GM04504 (cell line): Measurements from ENCODE around the gene IQCH.
"Not testable (repeated sequence)": the region's sequence is repeated elsewhere in the genome, so short reads cannot be mapped to it uniquely, and the experiment has no call there.

Experiments
- DNase-seq: peaks from one replicate; pipeline ENCODE4 v3.0.0-alpha.2; 2012; ENCODE audit warnings: low read depth

Gene IQCH

GRCh38 chr15:67453703-67454102 lies 199.1 kb downstream of the IQCH start:
- DNase-seq: not testable (repeated sequence)

- no peak for DNase-seq
These were observed 202.3 kb downstream of the IQCH start for GRCh38 chr15:67456677-67457529.

GRCh38 chr15:67458331-67459029 lies 203.9 kb downstream of the IQCH start:
- DNase-seq: no peak

- DNase-seq: no peak
These were observed 205.9 kb downstream of the IQCH start for GRCh38 chr15:67460521-67460920.

DNA sequence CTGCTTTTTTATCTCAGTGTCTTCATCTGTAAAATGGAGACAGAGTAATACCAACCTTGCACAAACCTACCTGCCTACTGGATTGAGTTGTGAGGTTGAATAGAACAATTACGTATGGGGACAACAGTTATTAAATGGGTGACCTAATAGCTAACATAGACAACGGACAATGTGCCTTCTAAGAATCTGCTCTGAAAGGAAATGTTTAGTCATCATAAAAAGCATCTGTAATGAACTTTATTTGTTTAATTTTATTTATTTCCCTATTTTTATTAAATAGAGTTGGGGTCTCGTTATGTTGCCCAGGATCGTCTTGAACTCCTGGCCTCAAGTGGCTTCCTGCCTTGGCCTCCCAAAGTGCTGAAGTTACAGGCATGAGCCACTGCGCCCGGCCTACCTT lies 207.1 kb downstream of the IQCH start:
- DNase-seq: no peak

DNA sequence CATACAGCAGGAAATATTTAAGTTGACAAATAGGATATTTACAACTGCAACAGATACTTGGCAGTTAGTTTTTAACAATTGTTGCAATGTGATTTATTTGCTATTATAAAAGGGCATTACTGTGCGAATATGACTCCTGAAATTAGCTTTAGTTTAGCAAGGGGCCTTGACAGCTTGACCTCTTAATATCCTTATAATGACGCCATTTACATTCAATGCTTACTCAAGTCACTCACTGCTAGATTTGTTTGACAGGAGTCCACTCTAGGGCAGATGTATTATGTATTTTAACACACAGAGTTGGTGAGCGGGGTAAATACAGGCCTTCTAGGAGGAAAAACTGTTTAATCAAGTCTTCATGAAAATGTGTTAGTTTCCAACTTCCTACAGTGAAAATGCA lies 208.3 kb downstream of the IQCH start:
- no peak for DNase-seq

DNA sequence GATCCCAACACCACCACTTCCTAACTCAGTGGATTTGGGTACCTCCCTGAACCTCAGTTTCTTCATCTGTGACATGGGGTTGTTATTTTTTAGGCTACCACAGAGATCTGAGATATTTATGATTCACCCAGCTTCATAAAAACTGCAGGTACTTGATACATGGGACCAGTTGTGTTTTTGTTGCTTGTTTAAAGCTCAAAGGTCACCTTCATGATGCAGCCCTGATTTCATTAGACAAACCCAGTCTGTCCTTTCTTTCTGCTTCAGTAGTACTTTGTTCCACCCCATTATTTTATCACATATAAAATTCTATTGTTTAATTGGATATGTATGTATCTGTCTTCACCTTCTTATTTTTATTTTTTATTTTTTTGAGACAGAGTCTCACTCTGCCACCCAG lies 208.9 kb downstream of the IQCH start:
- DNase-seq: no peak

- DNase-seq: no peak
These were observed 210.8 kb downstream of the IQCH start for GRCh38 chr15:67465196-67465952.

GRCh38 chr15:67468416-67468815 lies 213.8 kb downstream of the IQCH start:
- no peak for DNase-seq

GRCh38 chr15:67469680-67470079 lies 215.1 kb downstream of the IQCH start:
- no peak for DNase-seq

DNA sequence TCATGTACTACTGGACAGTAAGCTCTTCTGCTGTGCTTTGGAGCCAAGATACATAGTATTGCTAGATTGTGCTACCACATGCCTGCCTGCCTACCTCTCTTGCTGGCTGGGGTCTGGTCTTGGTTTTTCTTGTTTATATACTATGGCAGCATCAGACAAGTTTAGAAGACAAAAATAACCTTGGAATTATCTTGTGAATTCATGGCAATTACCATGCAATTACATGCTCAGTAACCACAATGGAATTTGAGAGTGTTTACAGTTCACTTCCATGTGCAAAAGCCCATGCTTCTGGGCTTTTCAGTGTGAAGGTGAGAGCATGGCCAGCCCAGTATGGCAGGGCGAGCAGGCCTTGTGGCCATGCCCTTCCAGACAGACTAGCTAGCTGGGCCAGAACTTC lies 218.4 kb downstream of the IQCH start:
- DNase-seq: no peak

GRCh38 chr15:67474405-67475110 lies 220.0 kb downstream of the IQCH start:
- no peak for DNase-seq

DNA sequence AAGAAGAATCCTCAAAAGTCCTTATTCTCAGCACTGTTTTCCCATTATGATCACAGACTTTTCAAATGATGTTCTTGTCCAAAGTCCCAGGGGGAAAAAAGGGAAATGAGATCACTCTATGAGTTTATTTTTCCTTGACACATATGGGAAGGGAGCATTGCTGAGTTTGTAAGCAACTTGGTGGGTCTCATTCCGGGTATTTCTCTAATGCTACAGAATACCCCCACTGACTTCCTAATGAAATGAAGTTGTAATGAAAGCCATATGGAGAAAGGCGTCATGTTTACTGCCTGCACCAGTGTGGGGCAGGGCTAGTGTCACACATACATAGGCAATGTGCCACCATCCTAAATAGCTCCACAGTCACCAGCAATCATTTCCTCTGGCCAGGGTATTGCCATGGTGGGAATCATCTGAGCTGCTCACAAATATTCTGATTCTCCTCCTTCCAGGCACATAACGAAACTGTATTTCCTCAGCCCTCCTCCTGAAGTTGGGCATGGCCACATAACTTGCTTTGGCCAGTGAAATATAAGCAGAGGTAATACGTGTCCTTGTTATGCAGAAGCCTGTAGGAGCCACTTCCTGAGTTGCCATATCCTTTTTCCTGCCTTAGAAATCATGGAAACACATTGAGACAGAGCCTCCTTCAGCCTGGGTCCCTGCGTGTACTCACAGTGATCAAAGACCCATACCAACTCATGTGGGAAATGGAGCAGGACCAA lies 225.4 kb downstream of the IQCH start:
- no peak for DNase-seq

GRCh38 chr15:67480741-67481140 lies 226.2 kb downstream of the IQCH start:
- no peak for DNase-seq

DNA sequence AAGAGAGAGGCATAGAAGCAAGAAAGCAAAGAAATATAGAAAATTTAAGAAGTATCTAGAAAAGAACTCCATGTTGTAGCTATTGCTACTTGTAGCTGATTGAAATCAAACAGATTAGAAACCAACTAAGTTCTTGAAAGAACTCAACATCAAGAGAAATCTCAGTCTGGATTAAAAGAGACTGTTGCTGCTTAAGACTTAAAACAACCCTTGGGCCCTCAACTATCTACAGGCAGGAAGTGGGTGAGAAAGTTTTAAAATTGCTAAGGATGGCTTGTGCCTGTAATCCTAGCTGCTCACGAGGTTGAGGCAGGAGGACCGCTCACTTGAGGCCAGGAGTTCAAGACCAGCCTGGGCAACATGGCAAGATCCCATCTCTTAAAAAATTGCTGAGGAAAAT lies 227.1 kb downstream of the IQCH start:
- DNase-seq: no peak

GRCh38 chr15:67495585-67495984 lies 241.0 kb downstream of the IQCH start:
- no peak for DNase-seq

DNA sequence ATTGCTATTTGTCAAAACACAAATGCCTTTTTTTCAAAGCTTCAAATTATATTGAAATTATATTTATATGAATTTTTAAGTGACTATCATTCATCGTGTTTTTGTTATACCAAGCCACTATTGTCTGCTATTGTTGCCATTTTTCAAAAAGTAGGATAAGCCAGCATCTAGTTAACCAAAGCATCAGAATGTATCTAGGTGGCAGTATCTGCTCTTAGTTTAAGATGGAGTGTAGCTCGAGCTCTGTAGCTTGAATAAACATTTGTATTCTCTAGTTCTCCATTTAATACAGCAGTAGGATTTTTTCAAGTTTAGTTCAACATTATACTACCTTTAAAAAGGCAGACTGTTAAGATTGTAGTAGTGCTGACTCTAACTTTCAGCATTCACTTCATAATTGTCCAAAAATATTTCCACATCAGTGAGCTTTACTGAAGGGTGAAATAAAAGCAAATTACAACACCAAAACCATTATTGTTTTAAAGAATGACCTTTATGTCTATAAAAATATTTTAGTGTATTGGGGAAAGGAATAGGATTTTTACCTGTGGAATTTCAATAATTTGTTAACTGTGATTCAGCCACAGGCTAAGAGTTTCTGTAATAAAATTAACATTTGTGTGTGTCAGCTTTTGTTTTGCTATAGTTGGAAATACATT lies 246.7 kb downstream of the IQCH start:
- no peak for DNase-seq

DNA sequence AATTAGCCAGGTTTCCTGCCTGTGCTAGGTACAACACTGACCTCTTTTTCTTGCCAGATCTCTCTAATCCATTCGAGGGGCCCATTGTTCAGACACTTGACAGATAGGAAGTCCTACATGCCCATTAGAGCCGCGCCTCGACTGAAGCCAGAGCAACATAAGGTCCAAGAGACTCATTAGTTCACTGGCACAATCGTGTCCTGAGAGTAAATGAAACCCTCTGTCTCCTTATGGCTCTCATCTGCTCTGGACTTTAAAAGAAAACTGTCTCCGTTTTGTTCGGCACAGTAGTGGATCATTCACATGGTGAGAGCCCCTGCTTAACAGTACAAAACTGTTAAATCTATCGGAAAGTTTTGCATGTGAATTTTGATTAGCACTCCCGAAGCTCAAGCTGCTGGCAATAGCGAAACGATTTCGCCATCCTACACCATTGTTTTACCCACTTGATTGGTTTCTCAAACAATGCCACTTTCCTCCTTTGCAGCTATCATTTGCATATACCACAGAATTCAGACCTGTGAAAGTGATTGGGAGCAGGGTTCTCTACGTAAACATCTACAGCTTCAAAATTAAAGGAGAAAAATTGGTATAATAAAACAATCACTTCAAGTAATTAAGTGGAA lies 247.4 kb downstream of the IQCH start:
- no peak for DNase-seq

DNA sequence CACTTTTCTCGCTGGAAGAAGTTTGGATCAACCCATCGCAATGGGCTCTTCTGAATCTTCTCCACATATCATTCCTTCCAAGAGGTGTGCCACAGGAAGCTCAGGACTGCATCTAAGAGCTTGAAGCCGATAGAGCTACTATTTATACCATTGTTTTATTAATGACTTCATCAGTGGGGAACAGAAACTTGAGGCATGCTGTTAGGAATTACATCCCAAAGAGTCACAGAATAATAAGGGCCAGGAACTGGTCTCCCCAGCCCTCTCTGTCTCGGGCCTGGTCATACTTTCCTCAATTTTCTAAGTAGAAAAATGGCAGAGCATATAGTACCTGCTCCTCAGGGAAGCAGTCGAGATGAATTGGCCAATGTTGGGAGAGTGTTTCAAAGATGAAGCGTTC lies 249.5 kb downstream of the IQCH start:
- DNase-seq: no peak

DNA sequence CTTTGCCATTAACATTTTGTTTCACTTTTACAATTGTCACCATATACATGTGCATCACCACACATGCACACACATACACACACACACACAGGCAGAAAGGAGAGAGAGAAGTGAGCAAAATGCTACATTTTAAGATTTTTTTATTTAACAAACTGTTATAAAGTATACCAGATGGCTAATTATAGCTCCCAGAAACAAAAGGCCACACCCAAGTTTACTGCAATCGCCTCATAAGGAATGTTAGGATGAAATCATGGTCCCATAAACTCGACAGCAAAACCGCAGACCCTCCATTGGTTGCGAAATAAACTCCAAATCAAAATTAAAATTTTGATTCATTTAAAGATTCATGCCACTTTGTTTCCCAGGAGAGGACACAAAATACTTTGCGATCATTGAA lies 250.2 kb downstream of the IQCH start:
- peak; percentile 81 for DNase-seq
